Body of pancreas (tissue), 4 donors: ENCODE measurements around the gene CCL13. TPM values are rescaled to one million over a fixed set of nuclear protein-coding genes. Genes with fewer than 3 reads are reported as not detected.

Experiments
- ATAC-seq: fragments of 150-250 bp; one replicate; pipeline ENCODE4 v1.9.1; 2016
- DNase-seq, 4 donors: peaks; one replicate each; pipeline ENCODE4 v3.0.0-alpha.2; 2019
- H3K27ac ChIP-seq, 4 donors: fragments of 200-600 bp; sonication (generic); 1 replicate in 3 of 4; 2 replicates in 1 of 4; pipeline versions ENCODE4 v1.5.1 to v1.6.1; 2016 to 2019; ENCODE audit warnings: mild to moderate bottlenecking in 1 of 4, mixed read lengths in 1 of 4, moderate library complexity in 1 of 4
- H3K27me3 ChIP-seq, 2 donors: fragments of 200-600 bp; sonication (generic); one replicate each; pipeline ENCODE4 v1.6.0; 2016; ENCODE audit warnings: mild to moderate bottlenecking in 1 of 2
- H3K36me3 ChIP-seq, 2 donors: fragments of 200-600 bp; sonication (generic); replicated peaks in 1 of 2; 2 replicates each; pipeline ENCODE4 v1.5.1; 2016; ENCODE audit warnings: low read depth in 2 of 2; ENCODE audit not compliant: insufficient read depth in 1 of 2
- H3K4me1 ChIP-seq: fragments of 200-600 bp; sonication (generic); one replicate; pipeline ENCODE4 v1.6.0; 2016
- H3K4me3 ChIP-seq, 2 donors: fragments of 200-600 bp; sonication (generic); 1 replicate in 1 of 2; 2 replicates in 1 of 2; pipeline ENCODE4 v1.5.1; 2016 to 2019
- H3K9me3 ChIP-seq, 3 donors: fragments of 200-600 bp; sonication (generic); 1 replicate in 2 of 3; 2 replicates in 1 of 3; pipeline ENCODE4 v1.5.1; 2016
- CTCF ChIP-seq, 7 experiments: fragments of 450-650 bp in 4 of 7; fragments of 200-600 bp in 3 of 7; sonication (generic) in 3 of 7; IDR thresholded peaks; one replicate each; pipeline ENCODE4 v1.5.1; 2016 to 2019; ENCODE audit warnings: antibody characterized with exemption in 7 of 7
- POLR2A ChIP-seq, 3 donors: fragments of 450-650 bp; IDR thresholded peaks; one replicate each; pipeline ENCODE4 v1.6.1; 2016; ENCODE audit warnings: antibody characterized with exemption in 3 of 3, mild to moderate bottlenecking in 2 of 3
- WGBS, 2 donors: methylation state at CpG; one replicate each; pipeline ENCODE4 v1.1.5; 2017; 5-methylcytosine and 5-hydroxymethylcytosine counted together
- intact Hi-C: fragments of 100-400 bp; cut with DNase I; formaldehyde crosslinking; loops from one replicate; pipeline ENCODE4 v1.15.1; 2023
- total RNA-seq, 2 donors: library from RNA; depleted of rRNA; stranded (reverse); fragments of >200 nt; gene quantifications; one replicate each; pipeline ENCODE4 v1.1.0, GENCODE V29; 2016

Gene CCL13
- total RNA-seq, 2 donors from 2014 or later: not detected

GRCh38 chr17:34384271-34384670 lies 28.0 kb downstream of the CCL13 start:
- no peaks in the 10 kb centered on the region for H3K9me3 ChIP-seq
- no peak overlapping the region for H3K27ac ChIP-seq
- intact Hi-C loops: no loop called here
- DNase-seq (no peak), ATAC-seq (no peak)
- TF ChIP-seq CTCF (IDR thresholded peaks at IDR 0.05): no peak
- TF ChIP-seq POLR2A (IDR thresholded peaks at IDR 0.05): no peak
- no peaks in the 10 kb centered on the region for H3K4me1 ChIP-seq
- H3K36me3 ChIP-seq: no peaks in the 10 kb centered on the region
- H3K4me3 ChIP-seq: no peak overlapping the region
- WGBS, 2 donors: 58 to 63% methylated on average over 1 of the region's 1 CpG
- H3K27me3 ChIP-seq: no peaks in the 10 kb centered on the region

- Histone ChIP-seq H3K9me3 (no peaks in the 10 kb centered on the region), H3K36me3 (no peaks in the 10 kb centered on the region), H3K27me3 (no peaks in the 10 kb centered on the region), H3K4me3 (no peak overlapping the region), H3K27ac (no peak overlapping the region), H3K4me1 (no peaks in the 10 kb centered on the region)
- 66 to 68% methylated on average over 9 of the region's 9 CpGs for WGBS, 2 donors
- intact Hi-C loops: no loop called here
- no peak for DNase-seq
- TF ChIP-seq POLR2A (IDR thresholded peaks at IDR 0.05): no peak
- ATAC-seq: no peak
Observed at GRCh38 chr17:34384822-34385605, 28.7 kb downstream of the CCL13 start.

- Histone ChIP-seq H3K36me3 (no peaks in the 10 kb centered on the region), H3K4me3 (no peak overlapping the region), H3K4me1 (no peaks in the 10 kb centered on the region), H3K27ac (no peak overlapping the region), H3K27me3 (no peaks in the 10 kb centered on the region), H3K9me3 (no peaks in the 10 kb centered on the region)
- WGBS, 2 donors: 69 to 70% methylated on average over 5 of the region's 5 CpGs
- TF ChIP-seq POLR2A (IDR thresholded peaks at IDR 0.05) (no peak), CTCF (IDR thresholded peaks at IDR 0.05) (no peak)
- ATAC-seq (no peak), DNase-seq (no peak)
- intact Hi-C loops: no loop called here
Observed at GRCh38 chr17:34386343-34386696, 30.0 kb downstream of the CCL13 start.

GRCh38 chr17:34386697-34387550 lies 30.6 kb downstream of the CCL13 start:
- Histone ChIP-seq H3K27me3 (no peaks in the 10 kb centered on the region), H3K27ac (no peak overlapping the region), H3K4me1 (no peaks in the 10 kb centered on the region), H3K36me3 (no peaks in the 10 kb centered on the region), H3K9me3 (no peaks in the 10 kb centered on the region), H3K4me3 (no peak overlapping the region)
- ATAC-seq (no peak), DNase-seq (no peak)
- intact Hi-C loops: no loop called here
- TF ChIP-seq POLR2A (IDR thresholded peaks at IDR 0.05) (no peak), CTCF (IDR thresholded peaks at IDR 0.05) (no peak)
- WGBS, 2 donors: 65 to 67% methylated on average over 5 of the region's 5 CpGs

- Histone ChIP-seq H3K4me3 (no peak overlapping the region), H3K27me3 (no peaks in the 10 kb centered on the region), H3K27ac (no peak overlapping the region), H3K4me1 (no peaks in the 10 kb centered on the region), H3K9me3 (no peaks in the 10 kb centered on the region), H3K36me3 (no peaks in the 10 kb centered on the region)
- 0 to 48% methylated on average over 2 to 5 of the region's 5 CpGs for WGBS, 2 donors
- DNase-seq: no peak
- TF ChIP-seq POLR2A (IDR thresholded peaks at IDR 0.05) (no peak), CTCF (IDR thresholded peaks at IDR 0.05) (no peak)
- intact Hi-C loops: no loop called here
- ATAC-seq: no peak
Observed at GRCh38 chr17:34387566-34387965, 31.3 kb downstream of the CCL13 start.
